ENCODE results near the gene TIMM23. TPM values are rescaled to one million over a fixed set of nuclear protein-coding genes. Genes with fewer than 3 reads are reported as not detected.
A peak's percentile ranks its signal among the peaks of the same experiment; 100 is the strongest.
"Not testable (repeated sequence)": the region's sequence is repeated elsewhere in the genome, so short reads cannot be mapped to it uniquely, and the experiment has no call there.

Gene TIMM23
- total RNA-seq, 1 experiment from 2014 or later: 141 TPM

- peak; percentile 64 for DNase-seq (ENCODE audit: low read depth)
- in situ Hi-C loops (cut with HindIII; ENCODE audit: low pct_unique_long_range_greater_than_20kb, low sequenced_read_pairs): not testable (repeated sequence)
These were observed 11.4 kb downstream of the TIMM23 start for GRCh38 chr10:45983538-45984186.

- peak; percentile 50 for DNase-seq (ENCODE audit: low read depth)
- in situ Hi-C loops (cut with HindIII; ENCODE audit: low pct_unique_long_range_greater_than_20kb, low sequenced_read_pairs): not testable (repeated sequence)
These were observed 12.2 kb downstream of the TIMM23 start for GRCh38 chr10:45984473-45984872.

- in situ Hi-C loops (cut with HindIII; ENCODE audit: low pct_unique_long_range_greater_than_20kb, low sequenced_read_pairs); DNase-seq (ENCODE audit: low read depth): not testable (repeated sequence)
These were observed 13.3 kb downstream of the TIMM23 start for GRCh38 chr10:45985590-45985989.

- in situ Hi-C loops (cut with HindIII; ENCODE audit: low pct_unique_long_range_greater_than_20kb, low sequenced_read_pairs): no loop called here
- no peak for DNase-seq (ENCODE audit: low read depth)
These were observed 25.3 kb downstream of the TIMM23 start for GRCh38 chr10:45997557-45997956.

GRCh38 chr10:45997994-45998763 lies 25.9 kb downstream of the TIMM23 start:
- DNase-seq (ENCODE audit: low read depth): no peak
- in situ Hi-C loops (cut with HindIII; ENCODE audit: low pct_unique_long_range_greater_than_20kb, low sequenced_read_pairs): no loop called here

- in situ Hi-C loops (cut with HindIII; ENCODE audit: low pct_unique_long_range_greater_than_20kb, low sequenced_read_pairs): not testable (repeated sequence)
These were observed 27.7 kb downstream of the TIMM23 start for GRCh38 chr10:45999955-46000354.

GRCh38 chr10:46000538-46000937 lies 28.2 kb downstream of the TIMM23 start:
- no peak for DNase-seq (ENCODE audit: low read depth)
- in situ Hi-C loops (cut with HindIII; ENCODE audit: low pct_unique_long_range_greater_than_20kb, low sequenced_read_pairs): no loop called here

More at GRCh38 chr10:45999955-46000354, 27.7 kb downstream of the TIMM23 start:
- not testable (repeated sequence) for DNase-seq (ENCODE audit: low read depth)

GRCh38 chr10:46001187-46001756 lies 29.0 kb downstream of the TIMM23 start:
- DNase-seq (ENCODE audit: low read depth): no peak
- in situ Hi-C loops (cut with HindIII; ENCODE audit: low pct_unique_long_range_greater_than_20kb, low sequenced_read_pairs): no loop called here

- in situ Hi-C loops (cut with HindIII; ENCODE audit: low pct_unique_long_range_greater_than_20kb, low sequenced_read_pairs); DNase-seq (ENCODE audit: low read depth): not testable (repeated sequence)
These were observed 29.9 kb downstream of the TIMM23 start for GRCh38 chr10:46002189-46002687.

- in situ Hi-C loops (cut with HindIII; ENCODE audit: low pct_unique_long_range_greater_than_20kb, low sequenced_read_pairs): no loop called here
- DNase-seq (ENCODE audit: low read depth): no peak
These were observed 30.8 kb downstream of the TIMM23 start for GRCh38 chr10:46002916-46003693.

GRCh38 chr10:46004963-46005362 lies 32.7 kb downstream of the TIMM23 start:
- in situ Hi-C loops (cut with HindIII; ENCODE audit: low pct_unique_long_range_greater_than_20kb, low sequenced_read_pairs): no loop called here
- DNase-seq (ENCODE audit: low read depth): no peak

GRCh38 chr10:46005383-46005782 lies 33.1 kb downstream of the TIMM23 start:
- no peak for DNase-seq (ENCODE audit: low read depth)
- in situ Hi-C loops (cut with HindIII; ENCODE audit: low pct_unique_long_range_greater_than_20kb, low sequenced_read_pairs): no loop called here

- in situ Hi-C loops (cut with HindIII; ENCODE audit: low pct_unique_long_range_greater_than_20kb, low sequenced_read_pairs): no loop called here
- DNase-seq (ENCODE audit: low read depth): peak; percentile 67
These were observed 33.9 kb downstream of the TIMM23 start for GRCh38 chr10:46006219-46006618.

GRCh38 chr10:46012746-46013145 lies 40.5 kb downstream of the TIMM23 start:
- no peak for DNase-seq (ENCODE audit: low read depth)
- in situ Hi-C loops (cut with HindIII; ENCODE audit: low pct_unique_long_range_greater_than_20kb, low sequenced_read_pairs): no loop called here

GRCh38 chr10:46014206-46014605 lies 41.9 kb downstream of the TIMM23 start:
- in situ Hi-C loops (cut with HindIII; ENCODE audit: low pct_unique_long_range_greater_than_20kb, low sequenced_read_pairs): no loop called here

GRCh38 chr10:46014683-46015405 lies 42.6 kb downstream of the TIMM23 start:
- DNase-seq (ENCODE audit: low read depth): peak; percentile 69
- in situ Hi-C loops (cut with HindIII; ENCODE audit: low pct_unique_long_range_greater_than_20kb, low sequenced_read_pairs): no loop called here

More at GRCh38 chr10:46014206-46014605, 41.9 kb downstream of the TIMM23 start:
- DNase-seq (ENCODE audit: low read depth): no peak

- no peak for DNase-seq (ENCODE audit: low read depth)
- in situ Hi-C loops (cut with HindIII; ENCODE audit: low pct_unique_long_range_greater_than_20kb, low sequenced_read_pairs): no loop called here
These were observed 43.9 kb downstream of the TIMM23 start for GRCh38 chr10:46016190-46016589.

- in situ Hi-C loops (cut with HindIII; ENCODE audit: low pct_unique_long_range_greater_than_20kb, low sequenced_read_pairs): no loop called here
- DNase-seq (ENCODE audit: low read depth): no peak
These were observed 44.5 kb downstream of the TIMM23 start for GRCh38 chr10:46016811-46017210.

Measured in Caki2 (cell line).